ENCODE results near the gene SDC4. TPM values are rescaled to one million over a fixed set of nuclear protein-coding genes. Genes with fewer than 3 reads are reported as not detected.

The SDC4 gene
- total RNA-seq, 1 experiment from 2014 or later: 100 TPM

- no peak for TF ChIP-seq TCF7L2 (IDR thresholded peaks at IDR 0.05; ENCODE audit: borderline replicate concordance, extremely low read depth, insufficient read depth, insufficient read length)
- no peak for TF ChIP-seq POLR2A (IDR thresholded peaks at IDR 0.05; ENCODE audit: borderline replicate concordance, extremely low read depth, insufficient read depth, insufficient read length)
Observed at GRCh38 chr20:45367126-45367525, 18.9 kb upstream of the SDC4 start (continued).

- DNase-seq (ENCODE audit: low read depth, low spot score) (no peak), ATAC-seq (no peak)
- H2AFZ ChIP-seq (ENCODE audit: low read depth, low read length, poor library complexity, severe bottlenecking): no peak overlapping the region
- no peaks in the 10 kb centered on the region for H3K9me3 ChIP-seq (ENCODE audit: control insufficient read depth in 1 of 2, insufficient read depth in 1 of 2, low read depth in 1 of 2, low read length in 2 of 2)
- TF ChIP-seq YY1 (IDR thresholded peaks at IDR 0.05; ENCODE audit: extremely low read depth, insufficient replicate concordance, low read depth, low read length) (no peak), REST (IDR thresholded peaks at IDR 0.05; ENCODE audit: low read depth) (no peak), EGR1 (IDR thresholded peaks at IDR 0.05; ENCODE audit: low read depth) (no peak), ATF3 (IDR thresholded peaks at IDR 0.05) (no peak), CTCF (IDR thresholded peaks at IDR 0.05 in 2 of 3, conservative IDR thresholded peaks at IDR 0.05 in 1 of 3; ENCODE audit: borderline replicate concordance in 1 of 3, insufficient read depth in 1 of 3, low read depth in 2 of 3, low read length in 2 of 3) (no peak), SRF (IDR thresholded peaks at IDR 0.05; ENCODE audit: low read depth) (no peak), EZH2phosphoT487 (IDR thresholded peaks at IDR 0.05; ENCODE audit: borderline replicate concordance) (no peak), SIN3A (IDR thresholded peaks at IDR 0.05; ENCODE audit: low read depth) (no peak), POLR2A (IDR thresholded peaks at IDR 0.05; ENCODE audit: borderline replicate concordance, extremely low read depth, insufficient read depth, insufficient read length) (no peak), ZBTB33 (IDR thresholded peaks at IDR 0.05; ENCODE audit: extremely low read depth, insufficient replicate concordance, low read length) (no peak), JUND (IDR thresholded peaks at IDR 0.05) (no peak), ZFX (IDR thresholded peaks at IDR 0.05) (no peak), EZH2 (IDR thresholded peaks at IDR 0.05) (no peak), ELF1 (IDR thresholded peaks at IDR 0.05; ENCODE audit: borderline replicate concordance, low read depth) (no peak), POLR2AphosphoS5 (IDR thresholded peaks at IDR 0.05; ENCODE audit: low read depth, low read length) (no peak), MAX (IDR thresholded peaks at IDR 0.05) (no peak), SP1 (IDR thresholded peaks at IDR 0.05; ENCODE audit: low read depth) (no peak)
- BruUV-seq (replicated peaks): no TSS peak
- no peaks in the 10 kb centered on the region for H3K9me2 ChIP-seq (ENCODE audit: insufficient read depth)
- H3K9ac ChIP-seq (ENCODE audit: low read length): no peak overlapping the region
- intact Hi-C loops (cut with micrococcal nuclease): no loop called here
- no peaks in the 10 kb centered on the region for H4K20me1 ChIP-seq (ENCODE audit: insufficient read depth)
- H3K27ac ChIP-seq (ENCODE audit: low read depth, low read length): no peak overlapping the region
- ChIA-PET RAD21 (ENCODE audit: low non-redundant PET in 1 of 2, low total read pairs in 2 of 2, uncharacterized antibody in 2 of 2, unreplicated experiment in 2 of 2) (no interaction called here), POLR2A (no interaction called here), CTCF (interaction anchor here (0.8 kb wide), 1 partner anchor 216 kb away, joined by 3 read pairs; no protein-coding TSS in a partner anchor)
- H3K4me1 ChIP-seq (ENCODE audit: control insufficient read depth in 1 of 2, insufficient read depth in 2 of 2, low read length in 2 of 2): peaks cover 7 to 16% of the 10 kb centered on the region in 2 experiments; a peak in 3 of 4 replicates
- H3K79me2 ChIP-seq (ENCODE audit: insufficient read depth, low read length): peaks cover 25% of the 10 kb centered on the region
- no peaks in the 10 kb centered on the region for H3K27me3 ChIP-seq (ENCODE audit: insufficient read depth, low read length)
- no peak overlapping the region for H3K4me3 ChIP-seq (replicated peaks in 1 of 2; ENCODE audit: low read depth in 1 of 2, low read length in 2 of 2)
- no peak overlapping the region for H3K4me2 ChIP-seq (ENCODE audit: low read length)
- H3K36me3 ChIP-seq (ENCODE audit: control insufficient read depth in 1 of 2, insufficient read depth in 2 of 2, low read length in 2 of 2): peaks cover 12 to 25% of the 10 kb centered on the region in 2 experiments; a peak in 3 of 4 replicates
Observed at GRCh38 chr20:45366631-45367030, 18.4 kb upstream of the SDC4 start.

Data from HCT116 (cell line).